Ectodermal cell (in vitro differentiated cells): ENCODE results near the gene FHIT.

Source experiments
- H3K27ac ChIP-seq: 2 replicates; pipeline ENCODE4 v1.7.0; 2013; ENCODE audit warnings: mild to moderate bottlenecking, low read depth, low read length; ENCODE audit not compliant: insufficient read depth, poor library complexity, severe bottlenecking
- H3K27me3 ChIP-seq: 2 replicates; pipeline ENCODE4 v1.7.0; 2013; ENCODE audit warnings: mild to moderate bottlenecking, low read length; ENCODE audit not compliant: insufficient read depth, control insufficient read depth, poor library complexity, severe bottlenecking
- H3K36me3 ChIP-seq: one replicate; pipeline ENCODE4 v1.7.0; 2013; ENCODE audit warnings: low read length; ENCODE audit not compliant: control insufficient read depth, insufficient read depth
- H3K4me1 ChIP-seq: one replicate; pipeline ENCODE4 v1.7.0; 2013; ENCODE audit warnings: low read length; ENCODE audit not compliant: control insufficient read depth, insufficient read depth
- H3K4me3 ChIP-seq: 2 replicates; pipeline ENCODE4 v1.7.0; 2013; ENCODE audit warnings: low read depth, low read length, control low read depth; ENCODE audit not compliant: insufficient read depth
- H3K9me3 ChIP-seq: 2 replicates; pipeline ENCODE4 v1.7.0; 2013; ENCODE audit warnings: mild to moderate bottlenecking, low read length, moderate library complexity; ENCODE audit not compliant: control insufficient read depth
- WGBS, 2 experiments: methylation state at CpG; one replicate each; pipeline ENCODE4 v1.1.7; 2013; ENCODE audit warnings: missing lambda C conversion rate in 2 of 2; 5-methylcytosine and 5-hydroxymethylcytosine counted together

FHIT gene

GRCh38 chr3:60955034-60955433 is 296.2 kb downstream of the FHIT start:
- no peak overlapping the region for H3K4me3 ChIP-seq
- H3K27me3 ChIP-seq = no peaks in the 10 kb centered on the region
- WGBS, 2 experiments = 90 to 93% methylated on average over 2 of the region's 2 CpGs

GRCh38 chr3:60954048-60954447 is 297.2 kb downstream of the FHIT start:
- H3K4me3 ChIP-seq = no peak overlapping the region
- 100% methylated on average over 2 of the region's 2 CpGs; no CpG with 5 or more reads in 1 of the 2 experiments for WGBS, 2 experiments
- H3K27ac ChIP-seq = no peak overlapping the region

More at GRCh38 chr3:60955034-60955433, 296.2 kb downstream of the FHIT start:
- Histone ChIP-seq H3K27ac (no peak overlapping the region), H3K36me3 (no peaks in the 10 kb centered on the region), H3K4me1 (no peaks in the 10 kb centered on the region), H3K9me3 (no peaks in the 10 kb centered on the region)

GRCh38 chr3:60953351-60953750 is 297.9 kb downstream of the FHIT start:
- 91% methylated on average over 5 of the region's 5 CpGs for WGBS, 2 experiments
- no peaks in the 10 kb centered on the region for H3K4me1 ChIP-seq
- no peaks in the 10 kb centered on the region for H3K9me3 ChIP-seq
- H3K27ac ChIP-seq = no peak overlapping the region
- H3K27me3 ChIP-seq = no peaks in the 10 kb centered on the region
- no peak overlapping the region for H3K4me3 ChIP-seq
- H3K36me3 ChIP-seq = no peaks in the 10 kb centered on the region

More at GRCh38 chr3:60954048-60954447, 297.2 kb downstream of the FHIT start:
- Histone ChIP-seq H3K4me1 (no peaks in the 10 kb centered on the region), H3K36me3 (no peaks in the 10 kb centered on the region), H3K27me3 (no peaks in the 10 kb centered on the region), H3K9me3 (no peaks in the 10 kb centered on the region)

- H3K27me3 ChIP-seq = no peaks in the 10 kb centered on the region
- 77% methylated on average over 6 of the region's 6 CpGs for WGBS, 2 experiments
These were observed 299.2 kb downstream of the FHIT start for GRCh38 chr3:60952055-60952454.

GRCh38 chr3:60949146-60949545 is 302.1 kb downstream of the FHIT start:
- no peak overlapping the region for H3K27ac ChIP-seq
- H3K4me3 ChIP-seq = no peak overlapping the region
- WGBS, 2 experiments = 88 to 94% methylated on average over 2 to 3 of the region's 3 CpGs
- no peaks in the 10 kb centered on the region for H3K27me3 ChIP-seq
- H3K4me1 ChIP-seq = no peaks in the 10 kb centered on the region
- no peaks in the 10 kb centered on the region for H3K36me3 ChIP-seq
- no peaks in the 10 kb centered on the region for H3K9me3 ChIP-seq

More at GRCh38 chr3:60952055-60952454, 299.2 kb downstream of the FHIT start:
- H3K4me3 ChIP-seq = no peak overlapping the region
- H3K4me1 ChIP-seq = no peaks in the 10 kb centered on the region
- H3K27ac ChIP-seq = no peak overlapping the region
- H3K9me3 ChIP-seq = no peaks in the 10 kb centered on the region
- no peaks in the 10 kb centered on the region for H3K36me3 ChIP-seq

GRCh38 chr3:60948488-60948887 is 302.8 kb downstream of the FHIT start:
- Histone ChIP-seq H3K9me3 (no peaks in the 10 kb centered on the region), H3K4me1 (no peaks in the 10 kb centered on the region), H3K27ac (no peak overlapping the region), H3K36me3 (no peaks in the 10 kb centered on the region), H3K4me3 (no peak overlapping the region), H3K27me3 (no peaks in the 10 kb centered on the region)

- 92% methylated on average over 3 of the region's 3 CpGs for WGBS, 2 experiments
- no peaks in the 10 kb centered on the region for H3K4me1 ChIP-seq
- no peak overlapping the region for H3K4me3 ChIP-seq
- no peaks in the 10 kb centered on the region for H3K36me3 ChIP-seq
- no peaks in the 10 kb centered on the region for H3K9me3 ChIP-seq
- no peak overlapping the region for H3K27ac ChIP-seq
- H3K27me3 ChIP-seq = no peaks in the 10 kb centered on the region
These were observed 315.5 kb downstream of the FHIT start for GRCh38 chr3:60935709-60936108.

- Histone ChIP-seq H3K27me3 (no peaks in the 10 kb centered on the region), H3K27ac (no peak overlapping the region), H3K4me1 (no peaks in the 10 kb centered on the region), H3K36me3 (no peaks in the 10 kb centered on the region), H3K4me3 (no peak overlapping the region), H3K9me3 (no peaks in the 10 kb centered on the region)
- WGBS, 2 experiments = 93 to 97% methylated on average over 2 of the region's 2 CpGs
These were observed 317.4 kb downstream of the FHIT start for GRCh38 chr3:60933824-60934223.

- H3K36me3 ChIP-seq = no peaks in the 10 kb centered on the region
- H3K27me3 ChIP-seq = no peaks in the 10 kb centered on the region
- H3K9me3 ChIP-seq = no peaks in the 10 kb centered on the region
- no peak overlapping the region for H3K4me3 ChIP-seq
- no peak overlapping the region for H3K27ac ChIP-seq
- WGBS, 2 experiments = no CpG with 5 or more reads among the region's 1 CpG
- no peaks in the 10 kb centered on the region for H3K4me1 ChIP-seq
These were observed 318.6 kb downstream of the FHIT start for GRCh38 chr3:60932643-60933042.

GRCh38 chr3:60932170-60932569 is 319.1 kb downstream of the FHIT start:
- Histone ChIP-seq H3K27ac (no peak overlapping the region), H3K4me3 (no peak overlapping the region), H3K27me3 (no peaks in the 10 kb centered on the region), H3K4me1 (no peaks in the 10 kb centered on the region), H3K36me3 (no peaks in the 10 kb centered on the region), H3K9me3 (no peaks in the 10 kb centered on the region)
- 75 to 87% methylated on average over 2 of the region's 2 CpGs for WGBS, 2 experiments

GRCh38 chr3:60931452-60931851 is 319.8 kb downstream of the FHIT start:
- Histone ChIP-seq H3K27me3 (no peaks in the 10 kb centered on the region), H3K9me3 (no peaks in the 10 kb centered on the region), H3K4me1 (no peaks in the 10 kb centered on the region), H3K27ac (no peak overlapping the region), H3K36me3 (no peaks in the 10 kb centered on the region), H3K4me3 (no peak overlapping the region)
- WGBS, 2 experiments = 97% methylated on average over 6 to 7 of the region's 7 CpGs
